Activated CD8-positive, alpha-beta memory T cell treated with anti-CD3 and anti-CD28 coated beads, Interleukin-2, amount 50 U/mL, for 1 hour (primary cell): ENCODE measurements around the gene MIDN.

Source experiments
- DNase-seq: peaks from one replicate; pipeline ENCODE4 v3.0.0-alpha.2; 2020; ENCODE audit errors: extremely low read depth

The MIDN gene

DNA sequence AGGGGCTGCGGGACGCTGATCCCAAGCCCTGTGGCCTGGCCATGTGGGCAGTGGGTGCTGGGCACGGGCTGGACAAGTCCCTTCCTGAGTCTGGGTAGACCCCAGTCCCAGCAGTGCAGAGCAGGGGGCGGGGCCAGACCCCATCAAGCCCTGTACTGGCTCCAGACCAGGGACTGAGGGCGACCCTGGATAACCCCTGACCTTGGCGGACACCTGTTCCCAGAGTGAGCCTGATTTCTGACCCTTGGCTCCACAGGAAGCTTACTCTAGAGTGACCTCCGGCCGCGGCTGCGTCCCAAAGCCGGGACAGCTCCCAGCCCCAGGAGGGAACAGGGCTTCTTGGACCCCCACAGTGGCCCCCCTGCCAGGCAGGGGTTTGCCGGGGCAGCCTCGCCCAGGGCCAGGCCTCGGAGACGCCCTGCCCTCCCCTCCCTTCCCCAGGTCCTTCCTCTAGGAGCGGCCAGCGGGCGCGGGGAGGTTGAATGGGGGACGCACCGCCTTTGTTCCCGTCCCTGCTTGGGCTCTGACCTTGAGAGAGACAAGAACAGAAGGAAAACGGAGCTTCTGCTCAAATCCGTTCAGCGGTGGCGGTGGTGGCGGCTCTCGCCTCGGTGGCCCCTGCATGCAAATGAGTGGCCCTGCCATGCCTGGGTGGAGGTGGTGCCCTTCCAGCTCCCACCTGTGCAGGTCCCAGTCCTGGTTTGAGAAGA is 35.0 kb downstream of the MIDN start:
- no peak for DNase-seq

DNA sequence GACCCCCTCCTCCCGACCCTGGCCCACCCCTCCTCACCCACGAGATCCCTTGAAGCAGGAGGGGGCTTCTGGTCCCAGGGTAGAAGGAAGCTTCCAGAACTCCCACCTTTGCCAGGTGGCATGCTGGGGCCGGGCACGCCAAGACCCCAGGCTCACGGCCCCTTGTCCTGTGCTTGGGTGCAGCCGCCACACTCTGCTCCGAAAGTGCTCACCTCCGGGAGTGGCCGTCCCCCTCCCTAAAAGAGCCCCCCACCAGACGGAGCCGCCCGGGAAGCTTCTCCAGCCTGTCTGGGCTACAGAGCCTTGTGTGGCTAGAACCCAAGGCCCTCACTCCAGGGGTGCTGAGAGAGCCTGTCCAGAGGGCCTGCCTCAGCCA is 35.5 kb downstream of the MIDN start:
- no peak for DNase-seq

DNA sequence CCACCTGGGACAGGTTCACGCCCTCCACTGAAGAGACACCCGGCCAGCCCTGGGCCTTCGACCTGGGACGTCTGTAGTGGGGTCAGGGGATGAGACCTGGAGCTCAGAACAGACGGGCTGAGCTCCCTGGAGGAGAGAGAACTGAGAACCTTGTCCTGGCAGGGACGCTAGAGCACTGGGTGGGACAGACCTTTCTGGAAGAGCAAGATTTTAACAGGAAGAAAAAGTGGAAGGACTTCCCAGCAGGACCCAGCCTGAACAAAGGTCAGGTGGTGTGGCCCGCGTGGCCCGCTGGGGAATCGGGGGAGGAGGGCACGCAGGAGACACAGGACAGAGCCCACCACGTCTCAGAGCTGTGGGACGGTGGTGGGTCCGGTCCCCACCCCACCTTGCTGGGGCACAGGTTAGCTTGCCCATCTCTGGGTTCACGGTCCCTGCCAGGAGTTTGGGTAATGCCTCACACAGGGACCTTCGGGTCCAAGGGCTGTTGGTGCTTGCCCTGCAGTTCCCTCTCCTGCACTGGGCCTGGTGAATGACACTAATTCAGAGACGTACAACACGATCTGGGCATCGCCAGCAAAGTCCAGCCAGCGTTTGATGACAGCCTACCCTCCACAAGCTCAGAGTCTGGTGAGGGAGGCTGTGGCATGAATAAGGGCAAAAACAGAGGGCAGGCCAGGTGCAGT is 36.1 kb downstream of the MIDN start:
- no peak for DNase-seq

DNA sequence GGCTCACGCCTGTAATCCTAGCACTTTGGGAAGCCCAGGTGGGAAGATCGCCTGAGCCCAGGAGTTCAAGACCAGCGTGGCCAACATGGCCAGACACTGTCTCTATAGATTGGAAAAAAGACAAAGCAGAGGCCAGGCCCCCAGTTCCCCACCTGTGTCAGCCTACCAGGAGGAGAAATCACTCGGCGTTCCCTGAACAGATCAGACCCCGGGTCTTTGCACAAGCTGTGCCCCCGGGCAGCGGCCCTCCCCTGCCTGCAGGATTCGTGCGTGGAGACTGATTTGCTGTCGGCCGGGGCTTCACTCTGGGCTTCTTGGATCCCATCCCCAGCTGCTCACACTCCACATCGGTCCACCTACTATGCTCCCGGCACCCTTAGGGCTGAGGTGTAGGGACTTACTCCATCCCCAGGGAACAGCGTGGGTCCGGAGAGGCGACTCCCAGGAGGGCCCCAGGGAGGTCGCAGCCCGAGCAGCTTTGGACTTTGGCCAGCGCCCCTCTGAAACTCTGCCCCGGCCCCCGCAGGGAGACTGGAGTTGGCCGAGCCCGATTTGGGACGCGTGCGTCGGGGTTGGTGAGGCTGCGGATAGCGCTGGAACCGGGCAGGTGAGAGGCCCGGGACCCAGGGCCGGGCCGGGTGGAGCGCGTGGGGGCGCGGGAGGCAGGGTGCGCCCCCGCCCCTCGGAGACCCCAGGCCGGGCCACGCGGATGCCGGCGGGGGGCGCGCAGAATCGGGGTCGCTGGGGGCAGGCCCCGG is 36.8 kb downstream of the MIDN start:
- DNase-seq: no peak

DNA sequence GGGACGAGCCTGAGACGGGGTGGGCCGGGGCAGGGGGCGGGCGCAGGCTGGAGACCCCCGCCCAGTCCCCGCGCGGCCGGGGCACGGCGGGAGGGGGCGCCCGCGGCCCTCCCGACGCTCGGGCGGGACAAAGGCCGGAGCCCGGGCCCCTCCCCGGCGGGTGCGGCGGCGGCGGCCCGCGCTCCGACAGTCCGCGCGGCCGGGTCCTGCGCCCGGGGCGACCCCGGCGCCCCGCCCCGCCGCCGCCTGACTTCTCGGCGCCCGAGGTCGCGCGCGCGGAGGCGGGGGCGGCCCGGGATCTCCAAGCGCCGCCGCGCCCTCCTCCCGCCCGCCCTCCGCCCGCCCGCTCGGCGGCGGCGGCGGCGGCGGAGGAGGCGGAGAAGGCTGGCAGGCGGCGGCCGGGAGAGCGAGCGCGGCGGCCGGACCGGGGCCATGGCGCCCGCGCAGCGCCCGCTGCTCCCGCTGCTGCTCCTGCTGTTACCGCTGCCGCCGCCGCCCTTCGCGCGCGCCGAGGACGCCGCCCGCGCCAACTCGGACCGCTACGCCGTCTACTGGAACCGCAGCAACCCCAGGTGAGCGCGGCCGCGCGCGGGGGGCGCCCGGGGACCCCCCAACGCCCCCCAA is 37.5 kb downstream of the MIDN start, which contains the start of gene EFNA2:
Gene EFNA2 (plus strand): TSS at position 137 of the 624 bp plus-strand sequence. CDS start 296 bp downstream, at position 433.
- DNase-seq: no peak

DNA sequence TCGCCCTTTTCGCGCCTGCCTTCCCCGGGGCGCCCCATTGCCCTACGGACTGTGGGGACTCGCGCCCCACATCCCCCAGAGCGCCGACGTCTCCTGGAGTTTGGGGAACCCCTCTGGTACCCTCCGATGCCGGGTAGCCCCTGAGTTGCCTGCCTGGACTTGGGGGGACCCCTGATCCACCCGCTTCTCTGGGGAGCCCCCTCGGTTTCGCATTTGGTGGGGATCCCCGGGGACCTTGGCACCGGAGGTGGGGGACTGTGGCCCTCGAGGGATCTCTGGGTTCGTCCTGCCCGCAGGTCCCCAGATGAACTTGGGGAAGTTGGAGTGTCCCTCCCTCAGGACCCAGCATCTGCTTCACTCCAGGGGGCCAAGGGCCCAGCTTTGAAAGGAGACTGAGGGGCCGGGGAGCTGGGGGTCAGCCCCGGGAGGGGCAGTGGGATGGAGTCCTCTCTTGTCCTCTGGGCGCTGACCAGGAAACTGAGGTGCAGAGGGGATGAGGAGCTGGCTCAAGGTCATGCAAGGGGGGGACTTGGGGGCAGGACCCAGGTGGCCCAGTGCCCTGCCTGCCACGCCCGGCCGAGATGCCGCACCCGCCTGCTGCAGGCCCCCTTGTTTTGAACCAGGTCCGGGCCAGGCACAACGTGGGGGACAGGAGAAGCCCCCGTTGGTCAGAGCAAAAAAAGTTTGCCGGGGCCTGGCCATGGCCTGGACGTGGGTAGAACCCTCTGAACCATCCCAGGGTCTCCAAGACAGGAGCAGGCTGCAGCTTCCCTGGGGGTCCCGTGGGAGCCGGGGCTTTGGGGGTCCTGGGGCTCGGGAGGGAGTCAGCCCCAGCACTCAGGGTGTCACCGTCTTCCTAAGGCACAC is 38.3 kb downstream of the MIDN start:
- no peak for DNase-seq

DNA sequence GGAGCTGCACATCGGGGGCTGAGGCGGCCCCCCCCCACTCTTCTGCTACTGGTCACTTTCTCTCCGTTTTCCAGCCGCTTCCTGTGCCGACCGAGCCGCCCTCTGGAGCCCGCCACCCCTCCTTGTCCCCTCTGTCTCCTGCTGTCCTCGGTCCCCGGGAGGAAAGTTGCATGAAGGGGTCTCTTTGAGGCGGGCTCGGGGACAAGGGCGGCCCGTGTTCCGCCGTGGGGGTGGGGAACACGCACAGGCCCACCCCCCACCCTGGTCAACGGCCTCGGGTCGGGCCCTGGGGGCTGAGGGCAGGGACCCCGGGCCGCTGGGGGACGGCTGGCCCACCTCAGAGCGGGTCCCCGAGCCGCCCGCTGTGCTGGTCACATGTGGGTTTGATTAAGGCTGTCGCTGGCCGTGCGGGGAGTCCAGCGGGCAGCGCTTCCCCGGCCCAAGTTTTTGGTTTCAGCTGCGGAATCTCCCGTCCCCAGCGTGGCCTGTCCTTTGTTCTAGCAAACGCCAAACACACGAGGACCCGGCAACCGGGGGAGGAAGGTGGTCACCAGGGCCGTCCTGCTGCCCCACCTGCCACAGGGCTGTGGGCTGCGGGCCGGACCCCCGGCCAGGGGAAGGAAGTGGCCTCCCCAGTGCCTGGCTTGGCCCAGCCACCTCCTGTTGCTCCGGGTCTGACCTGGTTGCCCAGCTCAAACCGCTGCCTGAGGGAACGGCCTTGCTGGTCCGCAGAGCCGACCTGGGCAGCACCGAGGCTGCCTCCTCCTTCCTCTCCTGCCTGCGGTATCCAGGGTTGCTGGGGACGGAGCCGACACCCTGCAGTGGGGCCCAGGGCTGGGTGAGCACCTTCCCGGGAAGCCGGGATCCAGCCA is 39.2 kb downstream of the MIDN start:
- DNase-seq: no peak

DNA sequence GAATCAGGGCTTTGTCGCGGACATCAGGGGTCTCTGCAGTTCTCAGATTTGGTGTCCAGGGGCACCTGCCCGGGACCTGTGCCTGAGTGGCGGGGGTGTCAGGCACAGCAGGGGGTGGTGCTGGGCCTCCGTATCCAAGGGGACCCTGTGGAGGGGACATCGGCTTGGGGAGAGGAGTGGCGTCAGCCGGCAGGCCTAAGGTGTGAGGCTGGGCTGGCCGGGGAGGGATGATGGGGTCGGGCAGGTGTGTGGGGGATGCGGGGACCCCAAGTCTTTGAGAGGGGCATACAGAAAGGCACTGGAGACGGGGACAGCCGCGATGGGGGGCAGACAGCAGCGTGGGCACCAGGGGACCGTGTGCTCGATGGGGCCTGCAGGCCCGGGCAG is 39.8 kb downstream of the MIDN start:
- no peak for DNase-seq

DNA sequence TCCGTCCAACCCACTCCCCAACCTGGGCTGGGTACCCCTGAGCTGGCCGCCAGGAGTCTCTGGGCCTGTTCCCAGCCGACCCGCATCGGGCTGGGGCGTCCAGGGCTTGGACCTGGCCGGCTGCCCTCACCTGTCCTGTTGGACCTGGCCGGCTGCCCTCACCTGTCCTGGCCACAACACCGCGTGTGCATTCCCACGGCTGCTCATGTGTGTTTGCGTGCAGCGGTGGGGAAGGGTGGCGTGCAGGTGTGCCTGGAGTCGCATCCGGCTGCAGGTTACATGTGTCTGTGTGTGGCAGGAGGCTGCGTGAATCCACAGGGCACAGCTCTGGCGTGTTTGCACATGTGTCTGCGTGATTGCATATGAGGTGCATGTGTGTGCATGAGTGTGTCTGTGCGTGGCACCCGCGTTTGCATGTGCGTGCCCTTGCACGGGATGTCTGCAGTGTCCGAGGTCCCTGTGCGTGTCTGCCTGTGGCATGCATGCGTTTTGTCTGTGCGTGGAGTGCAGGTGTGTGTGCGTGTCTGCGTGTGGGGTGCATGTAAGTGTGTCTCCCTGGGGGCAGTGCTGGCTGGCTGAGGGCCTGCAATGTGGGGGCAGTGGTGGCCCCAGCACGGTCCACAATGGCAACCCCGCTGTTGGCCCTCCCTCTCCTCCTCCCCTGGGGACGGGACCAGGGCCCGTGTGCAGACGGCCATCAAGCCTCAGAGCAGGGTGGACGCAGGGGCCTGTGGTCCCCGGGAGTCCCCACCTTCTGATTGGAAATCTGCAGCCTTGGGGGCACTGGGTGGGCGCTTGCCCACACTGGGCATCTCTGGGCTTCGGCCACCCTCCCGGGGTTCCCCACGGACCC is 40.7 kb downstream of the MIDN start:
- DNase-seq: no peak

DNA sequence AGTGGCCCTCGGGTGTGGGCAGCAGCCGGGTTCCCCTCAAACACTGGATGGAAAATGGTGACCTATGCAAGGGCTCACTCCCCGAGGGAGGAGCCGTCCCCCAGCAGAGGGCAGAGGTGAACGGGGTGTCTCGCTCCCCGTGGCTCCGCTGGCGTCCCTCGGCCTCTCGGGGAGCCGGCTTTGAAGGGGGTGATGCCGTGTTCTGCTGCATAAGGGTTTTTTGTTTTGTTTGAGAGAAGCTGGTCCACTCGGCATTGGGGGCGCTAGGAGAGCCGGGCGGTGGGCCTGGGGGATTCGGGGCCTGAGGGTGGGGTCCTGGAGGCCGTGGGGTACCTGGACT is 41.3 kb downstream of the MIDN start:
- no peak for DNase-seq

DNA sequence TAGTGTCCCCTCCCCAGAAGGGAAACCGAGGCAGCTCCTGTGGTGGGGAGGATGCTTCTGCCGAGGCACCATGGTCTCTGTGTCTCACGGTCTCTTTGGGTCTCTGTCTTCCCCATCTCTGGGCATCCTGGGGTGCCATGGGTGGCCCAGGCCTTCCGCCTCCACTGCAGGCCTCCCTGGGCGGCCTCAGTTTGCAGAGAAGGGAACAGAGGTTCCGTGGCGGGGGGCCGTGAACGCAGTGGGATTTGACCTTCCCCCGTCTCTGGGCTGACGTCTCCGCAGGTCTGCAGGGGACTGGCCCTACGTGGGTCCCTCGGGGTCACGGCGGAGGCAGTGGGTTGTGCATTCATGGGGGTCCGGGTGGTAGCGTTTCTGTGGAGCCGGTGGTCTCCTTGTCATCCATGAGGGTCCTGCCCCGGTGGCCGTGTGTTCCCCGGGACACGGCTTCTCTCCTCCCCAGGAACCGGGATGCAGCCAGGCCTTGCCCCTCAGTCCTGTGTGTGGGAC is 41.9 kb downstream of the MIDN start:
- no peak for DNase-seq

DNA sequence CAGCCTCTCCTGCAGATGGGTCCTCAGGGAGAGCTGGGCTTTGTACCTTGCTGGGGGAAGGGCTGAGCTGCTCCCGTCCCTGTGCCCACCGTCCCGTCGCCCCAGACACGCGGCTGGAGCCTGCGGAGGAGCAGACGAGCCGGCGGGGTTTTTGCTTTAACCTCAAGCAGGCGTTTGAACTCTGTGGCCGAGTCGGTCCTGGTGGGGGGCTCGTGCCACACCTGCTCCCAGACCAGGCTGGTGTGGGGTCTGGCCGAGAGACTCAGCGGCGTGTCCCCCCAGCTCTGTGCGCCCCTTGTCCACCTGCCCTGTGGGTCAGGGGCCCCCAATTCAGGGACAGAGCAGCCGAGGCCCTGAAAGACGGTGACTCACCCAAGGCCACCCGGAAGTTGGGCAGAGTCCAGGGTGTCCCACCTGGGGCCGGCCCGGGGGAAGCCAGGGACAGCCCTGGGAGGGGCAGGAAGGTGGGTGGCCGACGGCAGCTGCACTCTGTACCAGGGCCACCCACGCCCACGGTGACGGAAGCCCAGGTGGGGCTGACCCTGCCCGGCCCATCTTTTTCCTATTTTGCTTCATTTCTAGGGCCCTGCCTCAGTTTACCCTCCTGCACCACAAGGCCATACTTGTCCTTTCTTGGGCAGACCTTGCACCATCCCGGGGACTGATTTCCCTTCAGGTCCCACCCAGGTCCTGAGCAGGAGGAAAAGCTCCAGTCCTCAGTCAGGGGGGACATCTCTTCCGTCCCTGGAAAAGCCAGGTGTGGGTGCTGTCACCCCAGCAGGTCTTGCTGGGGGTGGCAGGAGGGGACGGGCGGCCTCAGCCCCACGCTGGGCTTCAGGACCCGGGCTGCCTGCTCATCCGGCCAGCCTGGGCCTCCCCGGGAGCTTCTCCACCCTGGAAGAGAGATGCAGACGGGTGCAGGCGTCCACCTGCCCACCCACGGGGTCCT is 42.6 kb downstream of the MIDN start:
- no peak for DNase-seq

DNA sequence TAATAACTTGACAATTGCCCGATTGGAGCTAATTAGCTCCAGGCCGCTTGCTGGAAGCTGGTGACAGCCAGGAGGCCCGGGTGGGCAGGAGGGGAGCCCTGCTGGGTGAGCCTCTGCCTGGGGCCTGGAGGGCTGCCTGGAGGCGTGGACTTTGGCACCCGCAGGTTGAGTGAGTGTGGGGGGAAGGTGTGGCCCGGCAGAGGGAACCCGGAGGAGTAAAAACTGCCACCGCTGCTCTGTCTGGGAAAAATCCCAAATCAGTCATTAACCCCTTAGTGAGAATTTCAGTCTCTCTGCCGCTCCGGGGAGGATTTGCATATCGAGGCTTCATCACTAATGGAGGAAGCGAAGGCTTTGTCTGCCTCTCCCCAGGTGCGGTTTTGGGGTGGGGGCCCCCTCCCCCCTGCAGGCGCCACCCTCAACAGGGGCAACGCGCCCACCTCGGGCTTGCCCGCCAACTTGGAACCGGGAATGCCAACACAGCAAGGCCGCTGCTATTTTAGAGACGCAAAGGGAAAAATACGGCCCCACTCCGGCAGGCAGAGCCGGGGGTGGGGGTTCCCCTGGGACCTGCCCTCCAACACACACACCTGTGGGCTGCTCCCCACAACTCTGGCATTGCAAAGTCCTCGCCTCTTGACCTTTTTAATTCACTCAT is 43.5 kb downstream of the MIDN start:
- DNase-seq: no peak

DNA sequence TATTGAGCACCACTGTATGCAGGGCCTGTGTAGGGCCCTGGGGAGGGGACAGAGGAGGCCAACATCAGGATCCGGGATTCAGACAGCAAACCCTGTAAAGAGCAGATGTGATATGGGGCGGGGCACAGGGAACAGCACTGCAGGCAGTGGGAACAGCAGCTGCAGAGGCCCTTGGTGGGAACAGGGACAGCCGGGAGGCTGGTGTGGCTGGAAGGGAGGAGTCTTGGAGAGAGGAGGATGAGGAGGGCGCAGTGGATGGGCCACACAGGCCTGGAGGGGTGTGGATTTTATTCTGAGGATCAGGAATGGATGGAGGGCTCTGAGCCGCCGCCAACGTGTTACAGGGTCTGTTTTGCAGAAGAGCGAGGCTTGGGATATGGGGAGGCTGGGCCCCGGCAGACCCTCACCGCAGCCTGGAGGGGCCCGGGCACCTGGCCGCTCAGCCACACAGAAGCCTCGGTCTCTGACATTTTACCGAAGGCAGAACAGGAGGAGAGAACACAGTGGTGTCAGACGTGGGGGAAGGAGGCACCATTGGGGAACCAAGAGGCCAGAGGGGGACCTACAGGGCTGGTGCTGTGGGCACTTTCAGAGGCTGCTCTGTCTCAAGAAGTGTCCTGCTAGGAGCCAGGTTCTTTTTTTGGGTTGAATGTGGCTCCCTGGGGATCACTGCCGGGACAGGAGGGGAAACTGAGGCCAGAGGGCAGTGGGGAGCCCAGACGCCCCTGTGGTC is 44.2 kb downstream of the MIDN start:
- no peak for DNase-seq

DNA sequence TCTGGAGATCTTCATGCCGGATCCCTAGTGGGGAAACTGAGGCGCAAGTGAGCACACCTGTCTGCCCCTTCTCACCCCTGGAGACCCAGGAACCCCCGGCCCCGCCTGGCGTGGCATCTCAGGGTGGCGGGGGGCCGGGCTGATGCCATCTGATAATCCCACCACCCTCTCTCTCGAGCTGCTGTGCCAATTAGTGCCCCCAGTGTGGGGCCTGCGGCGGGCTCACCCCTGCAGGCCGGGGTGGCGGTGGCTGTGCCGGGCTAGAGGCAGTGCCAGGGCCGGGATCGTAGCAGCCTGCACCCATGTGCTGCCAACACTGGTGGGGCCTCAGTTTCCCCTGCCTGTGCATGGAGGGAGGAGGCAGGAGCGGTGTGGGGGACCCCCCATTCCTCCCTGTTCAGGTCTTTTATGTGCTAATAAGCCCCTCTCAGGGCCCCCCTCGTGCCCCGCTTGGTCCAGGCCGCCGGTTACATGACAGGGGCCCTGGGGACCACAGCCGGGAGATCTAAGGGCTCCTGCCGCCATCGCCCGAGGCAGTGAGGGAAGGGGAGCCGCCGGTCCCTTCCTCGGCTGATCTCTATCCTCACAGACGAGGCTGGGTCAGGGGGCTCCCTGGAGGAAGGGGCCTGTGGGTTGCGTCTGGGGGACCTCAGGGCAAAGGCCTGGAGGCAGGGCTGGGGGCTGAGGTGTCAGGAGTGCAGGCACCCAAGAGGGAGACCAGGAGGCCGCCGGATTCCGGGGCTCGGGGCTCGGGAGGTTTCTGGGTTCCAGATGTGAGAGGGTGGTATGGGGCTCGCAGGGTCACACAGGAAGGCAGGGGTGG is 45.6 kb downstream of the MIDN start:
- DNase-seq: no peak

DNA sequence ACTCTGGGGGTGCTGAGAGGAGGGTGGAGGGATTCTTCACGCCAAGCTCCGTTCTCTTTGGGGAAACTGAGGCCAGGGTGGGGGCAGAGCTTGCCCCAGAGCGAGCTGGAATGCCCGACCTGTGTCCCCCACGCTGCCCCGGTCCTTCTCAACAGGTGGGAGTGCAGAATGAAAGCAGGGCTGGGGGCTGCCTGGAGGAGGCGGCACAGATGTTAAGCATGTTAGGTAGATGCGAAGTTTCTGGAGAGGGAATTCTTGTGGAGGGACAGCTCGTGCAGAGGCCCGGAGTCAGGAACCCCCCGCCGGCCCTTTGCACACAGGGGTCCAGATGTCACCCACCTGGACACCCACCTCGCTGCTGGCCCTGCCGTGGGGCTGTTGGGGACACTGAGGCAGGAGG is 46.3 kb downstream of the MIDN start:
- DNase-seq: no peak
